Measurements from ENCODE around the gene KMT2C.
"Not testable (repeated sequence)": the region's sequence is repeated elsewhere in the genome, so short reads cannot be mapped to it uniquely, and the experiment has no call there.

KMT2C gene

GRCh38 chr7:152386136-152386764 is 49.6 kb downstream of the KMT2C start:
- H3K4me3 ChIP-seq (ENCODE audit: control insufficient read depth in 1 of 7, extremely low read depth in 1 of 7, insufficient read depth in 4 of 7, low read depth in 2 of 7, low read length in 6 of 7); H3K4me1 ChIP-seq (ENCODE audit: control extremely low read depth in 1 of 4, control insufficient read depth in 4 of 4, insufficient read depth in 4 of 4, low read length in 3 of 4); H3K36me3 ChIP-seq (ENCODE audit: control insufficient read depth in 4 of 4, insufficient read depth in 4 of 4, low read length in 3 of 4); CTCF ChIA-PET; H3K9me3 ChIP-seq (ENCODE audit: control extremely low read depth in 1 of 5, control insufficient read depth in 4 of 5, insufficient read depth in 2 of 5, low read depth in 1 of 5, low read length in 4 of 5); H3K27me3 ChIP-seq (replicated peaks in 2 of 5; ENCODE audit: control insufficient read depth in 4 of 5, insufficient read depth in 5 of 5, low read length in 4 of 5); DNase-seq; H3K27ac ChIP-seq (ENCODE audit: insufficient read depth in 1 of 2, low read depth in 1 of 2, low read length in 2 of 2, poor library complexity in 1 of 2, severe bottlenecking in 2 of 2); POLR2A ChIA-PET: not testable (repeated sequence)
- 45% methylated on average over 2 of the region's 5 CpGs for WGBS (ENCODE audit: insufficient coverage)

GRCh38 chr7:152384235-152385200 is 51.3 kb downstream of the KMT2C start:
- POLR2A ChIA-PET; CTCF ChIA-PET; H3K4me1 ChIP-seq (ENCODE audit: control extremely low read depth in 1 of 4, control insufficient read depth in 4 of 4, insufficient read depth in 4 of 4, low read length in 3 of 4); H3K36me3 ChIP-seq (ENCODE audit: control insufficient read depth in 4 of 4, insufficient read depth in 4 of 4, low read length in 3 of 4); H3K9me3 ChIP-seq (ENCODE audit: control extremely low read depth in 1 of 5, control insufficient read depth in 4 of 5, insufficient read depth in 2 of 5, low read depth in 1 of 5, low read length in 4 of 5); H3K4me3 ChIP-seq (ENCODE audit: control insufficient read depth in 1 of 7, extremely low read depth in 1 of 7, insufficient read depth in 4 of 7, low read depth in 2 of 7, low read length in 6 of 7); H3K27ac ChIP-seq (ENCODE audit: insufficient read depth in 1 of 2, low read depth in 1 of 2, low read length in 2 of 2, poor library complexity in 1 of 2, severe bottlenecking in 2 of 2); DNase-seq; H3K27me3 ChIP-seq (replicated peaks in 2 of 5; ENCODE audit: control insufficient read depth in 4 of 5, insufficient read depth in 5 of 5, low read length in 4 of 5): not testable (repeated sequence)
- WGBS (ENCODE audit: insufficient coverage), result 100% methylated on average over 1 of the region's 4 CpGs

- ChIA-PET CTCF (no interaction called here), POLR2A (no interaction called here)
- no peak overlapping the region for H3K4me3 ChIP-seq (ENCODE audit: control insufficient read depth in 1 of 7, extremely low read depth in 1 of 7, insufficient read depth in 4 of 7, low read depth in 2 of 7, low read length in 6 of 7)
- H3K4me1 ChIP-seq (ENCODE audit: control extremely low read depth in 1 of 4, control insufficient read depth in 4 of 4, insufficient read depth in 4 of 4, low read length in 3 of 4), result no peaks in the 10 kb centered on the region
- no peaks in the 10 kb centered on the region for H3K27me3 ChIP-seq (replicated peaks in 2 of 5; ENCODE audit: control insufficient read depth in 4 of 5, insufficient read depth in 5 of 5, low read length in 4 of 5)
- H3K27ac ChIP-seq (ENCODE audit: insufficient read depth in 1 of 2, low read depth in 1 of 2, low read length in 2 of 2, poor library complexity in 1 of 2, severe bottlenecking in 2 of 2), result no peak overlapping the region
- peaks cover 0 to 5% (median 3%) of the 10 kb centered on the region in 5 experiments for H3K9me3 ChIP-seq (ENCODE audit: control extremely low read depth in 1 of 5, control insufficient read depth in 4 of 5, insufficient read depth in 2 of 5, low read depth in 1 of 5, low read length in 4 of 5)
- peak; percentile 27 to 70 (median 61) for DNase-seq
- WGBS (ENCODE audit: insufficient coverage), result 87% methylated on average over 6 of the region's 9 CpGs
- peaks cover 0 to 2% (median 0%) of the 10 kb centered on the region in 4 experiments for H3K36me3 ChIP-seq (ENCODE audit: control insufficient read depth in 4 of 4, insufficient read depth in 4 of 4, low read length in 3 of 4)
Observed at GRCh38 chr7:152383341-152384234, 52.2 kb downstream of the KMT2C start.

- POLR2A ChIA-PET, result interaction anchor here (0.6 kb wide), 1 partner anchor 137 kb away, joined by 3 read pairs; no protein-coding TSS in a partner anchor
- Histone ChIP-seq H3K27me3 (replicated peaks in 2 of 5; ENCODE audit: control insufficient read depth in 4 of 5, insufficient read depth in 5 of 5, low read length in 4 of 5) (no peaks in the 10 kb centered on the region), H3K9me3 (ENCODE audit: control extremely low read depth in 1 of 5, control insufficient read depth in 4 of 5, insufficient read depth in 2 of 5, low read depth in 1 of 5, low read length in 4 of 5) (peaks cover 0 to 13% (median 7%) of the 10 kb centered on the region in 5 experiments), H3K4me3 (ENCODE audit: control insufficient read depth in 1 of 7, extremely low read depth in 1 of 7, insufficient read depth in 4 of 7, low read depth in 2 of 7, low read length in 6 of 7) (no peak overlapping the region), H3K27ac (ENCODE audit: insufficient read depth in 1 of 2, low read depth in 1 of 2, low read length in 2 of 2, poor library complexity in 1 of 2, severe bottlenecking in 2 of 2) (no peak overlapping the region), H3K36me3 (ENCODE audit: control insufficient read depth in 4 of 4, insufficient read depth in 4 of 4, low read length in 3 of 4) (peaks cover 0 to 2% (median under 1%) of the 10 kb centered on the region in 4 experiments), H3K4me1 (ENCODE audit: control extremely low read depth in 1 of 4, control insufficient read depth in 4 of 4, insufficient read depth in 4 of 4, low read length in 3 of 4) (no peaks in the 10 kb centered on the region)
- DNase-seq, result peak in 2 of 3 donors; percentile 33 to 37
- 90% methylated on average over 1 of the region's 1 CpG for WGBS (ENCODE audit: insufficient coverage)
- CTCF ChIA-PET, result no interaction called here
Observed at GRCh38 chr7:152382244-152382643, 53.6 kb downstream of the KMT2C start.

- 93% methylated on average over 2 of the region's 5 CpGs for WGBS (ENCODE audit: insufficient coverage)
Observed at GRCh38 chr7:152380931-152381578, 54.7 kb downstream of the KMT2C start.

GRCh38 chr7:152378497-152378896 is 57.3 kb downstream of the KMT2C start:
- H3K36me3 ChIP-seq (ENCODE audit: control insufficient read depth in 4 of 4, insufficient read depth in 4 of 4, low read length in 3 of 4); CTCF ChIA-PET; H3K27me3 ChIP-seq (replicated peaks in 2 of 5; ENCODE audit: control insufficient read depth in 4 of 5, insufficient read depth in 5 of 5, low read length in 4 of 5); DNase-seq; H3K4me3 ChIP-seq (ENCODE audit: control insufficient read depth in 1 of 7, extremely low read depth in 1 of 7, insufficient read depth in 4 of 7, low read depth in 2 of 7, low read length in 6 of 7); H3K27ac ChIP-seq (ENCODE audit: insufficient read depth in 1 of 2, low read depth in 1 of 2, low read length in 2 of 2, poor library complexity in 1 of 2, severe bottlenecking in 2 of 2); POLR2A ChIA-PET; H3K4me1 ChIP-seq (ENCODE audit: control extremely low read depth in 1 of 4, control insufficient read depth in 4 of 4, insufficient read depth in 4 of 4, low read length in 3 of 4): not testable (repeated sequence)
- H3K9me3 ChIP-seq (ENCODE audit: control extremely low read depth in 1 of 5, control insufficient read depth in 4 of 5, insufficient read depth in 2 of 5, low read depth in 1 of 5, low read length in 4 of 5), result peaks cover 4 to 25% (median 7%) of the 10 kb centered on the region in 5 experiments

More at GRCh38 chr7:152380931-152381578, 54.7 kb downstream of the KMT2C start:
- DNase-seq; POLR2A ChIA-PET; H3K4me1 ChIP-seq (ENCODE audit: control extremely low read depth in 1 of 4, control insufficient read depth in 4 of 4, insufficient read depth in 4 of 4, low read length in 3 of 4); H3K27ac ChIP-seq (ENCODE audit: insufficient read depth in 1 of 2, low read depth in 1 of 2, low read length in 2 of 2, poor library complexity in 1 of 2, severe bottlenecking in 2 of 2); H3K27me3 ChIP-seq (replicated peaks in 2 of 5; ENCODE audit: control insufficient read depth in 4 of 5, insufficient read depth in 5 of 5, low read length in 4 of 5); H3K4me3 ChIP-seq (ENCODE audit: control insufficient read depth in 1 of 7, extremely low read depth in 1 of 7, insufficient read depth in 4 of 7, low read depth in 2 of 7, low read length in 6 of 7); H3K36me3 ChIP-seq (ENCODE audit: control insufficient read depth in 4 of 4, insufficient read depth in 4 of 4, low read length in 3 of 4): not testable (repeated sequence)
- peaks cover 3 to 24% (median 7%) of the 10 kb centered on the region in 5 experiments for H3K9me3 ChIP-seq (ENCODE audit: control extremely low read depth in 1 of 5, control insufficient read depth in 4 of 5, insufficient read depth in 2 of 5, low read depth in 1 of 5, low read length in 4 of 5)
- CTCF ChIA-PET, result interaction anchor here (0.9 to 1.1 kb wide), 2 partner anchors 10 to 30 kb away, joined by 3 read pairs; no protein-coding TSS in a partner anchor

Data from common myeloid progenitor, CD34-positive (primary cell).